DND-41 (cell line): Measurements from ENCODE around the gene EHMT1.

Experiments used
- ATAC-seq: fragments of 200-7000 bp; cut with Tn5 transposase; 3 replicates; pipeline ENCODE4 v1.9.1; 2021; ENCODE audit warnings: low read depth; ENCODE audit not compliant: insufficient read depth
- DNase-seq: peaks from one replicate; pipeline ENCODE4 v3.0.0-alpha.2; 2020
- H2AFZ ChIP-seq: 2 replicates; pipeline ENCODE4 v1.6.0; 2012; ENCODE audit warnings: low read depth, low read length
- H3K27ac ChIP-seq: 2 replicates; pipeline ENCODE4 v1.5.1; 2012; ENCODE audit warnings: low read length, inconsistent platforms
- H3K27me3 ChIP-seq: fragments of 200-600 bp; sonication (generic); 2 replicates; pipeline ENCODE4 v1.6.0; 2012; ENCODE audit warnings: low read length, mild to moderate bottlenecking, inconsistent platforms; ENCODE audit not compliant: insufficient read depth, poor library complexity
- H3K36me3 ChIP-seq: 2 replicates; pipeline ENCODE4 v1.5.1; 2012; ENCODE audit warnings: low read length, inconsistent platforms; ENCODE audit not compliant: insufficient read depth
- H3K4me1 ChIP-seq: 2 replicates; pipeline ENCODE4 v1.5.1; 2012; ENCODE audit warnings: mild to moderate bottlenecking, low read length; ENCODE audit not compliant: insufficient read depth
- H3K4me2 ChIP-seq: 2 replicates; pipeline ENCODE4 v1.6.0; 2012; ENCODE audit warnings: mild to moderate bottlenecking, moderate library complexity, low read length, inconsistent platforms; ENCODE audit not compliant: insufficient read depth
- H3K4me3 ChIP-seq, 2 experiments: fragments of 200-600 bp in 1 of 2; shearing (Covaris generic) in 1 of 2; 2 replicates each; pipeline ENCODE4 v1.5.1; 2012 to 2016; ENCODE audit warnings: inconsistent platforms in 2 of 2, low read length in 2 of 2, mild to moderate bottlenecking in 2 of 2, low read depth in 1 of 2, moderate library complexity in 1 of 2
- H3K79me2 ChIP-seq: 2 replicates; pipeline ENCODE4 v1.6.0; 2012; ENCODE audit warnings: low read length, inconsistent platforms; ENCODE audit not compliant: insufficient read depth
- H3K9ac ChIP-seq: 2 replicates; pipeline ENCODE4 v1.6.0; 2012; ENCODE audit warnings: low read depth, mild to moderate bottlenecking, inconsistent platforms, low read length, moderate library complexity
- H3K9me3 ChIP-seq: 2 replicates; pipeline ENCODE4 v1.5.1; 2012; ENCODE audit warnings: low read length, moderate library complexity, mild to moderate bottlenecking, inconsistent platforms; ENCODE audit not compliant: insufficient read depth, severe bottlenecking
- H4K20me1 ChIP-seq: 2 replicates; pipeline ENCODE4 v1.6.0; 2012; ENCODE audit warnings: low read length; ENCODE audit not compliant: insufficient read depth
- EZH2 ChIP-seq: IDR thresholded peaks from 3 replicates; pipeline ENCODE4 v1.6.1; 2012; ENCODE audit warnings: borderline replicate concordance, low read depth, mild to moderate bottlenecking, moderate library complexity, low read length, inconsistent platforms; ENCODE audit not compliant: severe bottlenecking
- TF ChIP-seq, protein P1 (sequence below): IDR thresholded peaks from 2 replicates; pipeline ENCODE4 v1.5.1; 2012; ENCODE audit warnings: borderline replicate concordance, low read length, moderate library complexity, mild to moderate bottlenecking; ENCODE audit not compliant: poor library complexity, severe bottlenecking; ENCODE audit errors: extremely low read depth

EHMT1 gene

GRCh38 chr9:137860361-137860760 is 241.6 kb downstream of the EHMT1 start:
- Histone ChIP-seq H3K27me3 (no peaks in the 10 kb centered on the region), H3K36me3 (no peaks in the 10 kb centered on the region), H3K27ac (no peak overlapping the region), H2AFZ (no peak overlapping the region), H3K9ac (no peak overlapping the region), H3K4me1 (no peaks in the 10 kb centered on the region), H3K79me2 (no peaks in the 10 kb centered on the region), H3K4me3 (no peak overlapping the region), H3K9me3 (peaks cover 12% of the 10 kb centered on the region), H4K20me1 (no peaks in the 10 kb centered on the region), H3K4me2 (no peak overlapping the region)
- ATAC-seq = no peak
- DNase-seq = no peak
- TF ChIP-seq, protein P1, sequence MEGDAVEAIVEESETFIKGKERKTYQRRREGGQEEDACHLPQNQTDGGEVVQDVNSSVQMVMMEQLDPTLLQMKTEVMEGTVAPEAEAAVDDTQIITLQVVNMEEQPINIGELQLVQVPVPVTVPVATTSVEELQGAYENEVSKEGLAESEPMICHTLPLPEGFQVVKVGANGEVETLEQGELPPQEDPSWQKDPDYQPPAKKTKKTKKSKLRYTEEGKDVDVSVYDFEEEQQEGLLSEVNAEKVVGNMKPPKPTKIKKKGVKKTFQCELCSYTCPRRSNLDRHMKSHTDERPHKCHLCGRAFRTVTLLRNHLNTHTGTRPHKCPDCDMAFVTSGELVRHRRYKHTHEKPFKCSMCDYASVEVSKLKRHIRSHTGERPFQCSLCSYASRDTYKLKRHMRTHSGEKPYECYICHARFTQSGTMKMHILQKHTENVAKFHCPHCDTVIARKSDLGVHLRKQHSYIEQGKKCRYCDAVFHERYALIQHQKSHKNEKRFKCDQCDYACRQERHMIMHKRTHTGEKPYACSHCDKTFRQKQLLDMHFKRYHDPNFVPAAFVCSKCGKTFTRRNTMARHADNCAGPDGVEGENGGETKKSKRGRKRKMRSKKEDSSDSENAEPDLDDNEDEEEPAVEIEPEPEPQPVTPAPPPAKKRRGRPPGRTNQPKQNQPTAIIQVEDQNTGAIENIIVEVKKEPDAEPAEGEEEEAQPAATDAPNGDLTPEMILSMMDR = no peak
- TF ChIP-seq EZH2 = no peak

- no peak overlapping the region for H3K9ac ChIP-seq
- H3K36me3 ChIP-seq = no peaks in the 10 kb centered on the region
- H3K4me3 ChIP-seq = no peak overlapping the region
- no peaks in the 10 kb centered on the region for H3K4me1 ChIP-seq
- ATAC-seq (no peak), DNase-seq (no peak)
- no peaks in the 10 kb centered on the region for H3K27me3 ChIP-seq
- H3K79me2 ChIP-seq = no peaks in the 10 kb centered on the region
- no peak overlapping the region for H2AFZ ChIP-seq
- H3K9me3 ChIP-seq = peaks cover 2% of the 10 kb centered on the region
- H3K27ac ChIP-seq = no peak overlapping the region
- H3K4me2 ChIP-seq = no peak overlapping the region
- no peaks in the 10 kb centered on the region for H4K20me1 ChIP-seq
- TF ChIP-seq EZH2 = no peak
- TF ChIP-seq, protein P1 = no peak
Observed at GRCh38 chr9:137865581-137866145, 246.9 kb downstream of the EHMT1 start.

- no peaks in the 10 kb centered on the region for H3K27me3 ChIP-seq
- no peak overlapping the region for H3K4me2 ChIP-seq
- H3K36me3 ChIP-seq = no peaks in the 10 kb centered on the region
- DNase-seq (no peak), ATAC-seq (no peak)
- H4K20me1 ChIP-seq = no peaks in the 10 kb centered on the region
- no peak overlapping the region for H3K4me3 ChIP-seq
- no peak overlapping the region for H3K27ac ChIP-seq
- TF ChIP-seq EZH2 = no peak
- TF ChIP-seq, protein P1 = no peak
- H2AFZ ChIP-seq = no peak overlapping the region
- no peaks in the 10 kb centered on the region for H3K79me2 ChIP-seq
- H3K9me3 ChIP-seq = no peaks in the 10 kb centered on the region
- no peaks in the 10 kb centered on the region for H3K4me1 ChIP-seq
- no peak overlapping the region for H3K9ac ChIP-seq
Observed at GRCh38 chr9:137866226-137867141, 247.7 kb downstream of the EHMT1 start.
